Measurements from ENCODE around the gene RAB6B. TPM values are rescaled to one million over a fixed set of nuclear protein-coding genes. Genes with fewer than 3 reads are reported as not detected.

RAB6B gene
- total RNA-seq, 4 donors from 2014 or later, result 1.7 to 16.4 (median 3.4) TPM

- TF ChIP-seq, protein P1, sequence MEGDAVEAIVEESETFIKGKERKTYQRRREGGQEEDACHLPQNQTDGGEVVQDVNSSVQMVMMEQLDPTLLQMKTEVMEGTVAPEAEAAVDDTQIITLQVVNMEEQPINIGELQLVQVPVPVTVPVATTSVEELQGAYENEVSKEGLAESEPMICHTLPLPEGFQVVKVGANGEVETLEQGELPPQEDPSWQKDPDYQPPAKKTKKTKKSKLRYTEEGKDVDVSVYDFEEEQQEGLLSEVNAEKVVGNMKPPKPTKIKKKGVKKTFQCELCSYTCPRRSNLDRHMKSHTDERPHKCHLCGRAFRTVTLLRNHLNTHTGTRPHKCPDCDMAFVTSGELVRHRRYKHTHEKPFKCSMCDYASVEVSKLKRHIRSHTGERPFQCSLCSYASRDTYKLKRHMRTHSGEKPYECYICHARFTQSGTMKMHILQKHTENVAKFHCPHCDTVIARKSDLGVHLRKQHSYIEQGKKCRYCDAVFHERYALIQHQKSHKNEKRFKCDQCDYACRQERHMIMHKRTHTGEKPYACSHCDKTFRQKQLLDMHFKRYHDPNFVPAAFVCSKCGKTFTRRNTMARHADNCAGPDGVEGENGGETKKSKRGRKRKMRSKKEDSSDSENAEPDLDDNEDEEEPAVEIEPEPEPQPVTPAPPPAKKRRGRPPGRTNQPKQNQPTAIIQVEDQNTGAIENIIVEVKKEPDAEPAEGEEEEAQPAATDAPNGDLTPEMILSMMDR (IDR thresholded peaks at IDR 0.05), result no peak
- ATAC-seq (ENCODE audit: low FRiP score), result no peak
- no peak for DNase-seq (ENCODE audit: low spot score)
Observed at GRCh38 chr3:133835418-133835743, 60.3 kb downstream of the RAB6B start.

DNA sequence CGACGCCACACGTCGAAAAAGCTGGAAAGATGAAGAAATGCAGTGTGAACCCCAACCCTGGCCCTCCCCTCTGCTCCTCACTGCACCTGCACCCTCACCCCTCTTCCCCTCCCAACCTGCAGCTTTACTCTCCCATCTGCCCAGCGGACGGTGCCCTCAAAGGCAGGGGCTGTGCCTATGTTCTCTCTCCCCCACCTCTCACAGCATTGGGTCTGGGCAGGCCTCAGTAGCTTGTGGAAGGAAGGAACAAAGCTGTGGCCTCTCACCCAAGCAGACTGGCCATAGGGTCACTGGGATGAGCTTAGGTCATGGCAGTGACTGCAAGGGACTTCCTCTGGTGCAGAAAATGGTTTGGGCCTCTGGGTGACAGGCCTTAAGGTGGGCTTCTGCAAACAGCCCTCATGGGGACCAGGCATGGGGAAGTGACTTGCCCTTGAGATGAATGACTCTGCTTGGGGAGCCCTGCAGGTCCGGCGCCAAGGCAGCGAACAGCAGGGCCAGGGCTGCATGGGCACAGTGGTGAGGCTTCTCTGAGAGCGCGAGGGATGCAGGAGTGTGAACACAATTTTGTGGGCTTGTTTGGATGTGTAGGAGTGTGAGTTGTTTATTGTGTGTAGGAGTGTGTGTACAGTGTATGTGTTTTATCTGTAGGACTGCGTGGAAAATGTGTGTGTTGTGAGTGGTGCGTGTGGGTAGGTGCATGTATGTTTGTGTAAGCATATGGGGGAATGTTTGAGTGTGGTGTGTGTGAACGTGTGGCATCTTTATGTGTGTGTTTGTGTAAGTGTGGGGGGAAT, 60.9 kb downstream of the RAB6B start:
- no peak for DNase-seq (ENCODE audit: low spot score)
- TF ChIP-seq, protein P1 (IDR thresholded peaks at IDR 0.05), result no peak
- no peak for ATAC-seq (ENCODE audit: low FRiP score)

DNA sequence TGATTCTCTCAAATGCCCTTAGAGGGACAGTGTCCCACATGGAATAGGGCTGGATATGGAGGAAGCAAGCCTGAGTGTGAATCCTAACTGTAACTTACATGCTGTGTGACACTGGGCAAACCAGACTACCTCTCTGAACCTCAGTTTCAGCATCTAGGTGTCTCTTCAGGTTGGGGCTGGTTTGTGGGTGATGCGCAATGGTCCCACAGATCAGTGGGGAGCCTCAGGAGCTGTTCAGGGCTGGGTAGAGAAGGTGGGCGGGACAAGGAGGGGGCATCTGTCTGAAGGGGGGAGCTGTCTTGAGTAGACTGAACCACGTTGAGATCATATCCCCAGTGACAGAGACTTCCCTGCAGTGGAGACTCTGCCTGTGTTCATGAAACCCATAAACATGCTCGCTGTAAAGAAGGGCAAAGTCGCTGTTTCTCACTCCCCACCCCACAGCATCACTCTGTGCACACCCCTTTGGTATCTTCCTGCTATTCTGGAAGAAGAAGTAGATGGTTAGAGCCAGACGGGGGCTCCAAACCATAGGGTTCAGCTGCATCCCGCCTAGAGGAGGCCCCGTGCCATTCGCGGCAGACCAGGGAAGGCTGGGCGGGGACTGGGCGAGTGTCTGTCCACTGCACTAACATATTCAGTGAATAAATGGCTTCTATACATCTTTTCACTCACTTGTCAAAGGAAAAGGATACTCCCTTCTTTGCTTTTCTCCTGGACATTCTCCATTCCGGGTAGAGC, 61.6 kb downstream of the RAB6B start:
- DNase-seq (ENCODE audit: low spot score) (no peak), ATAC-seq (ENCODE audit: low FRiP score) (no peak)
- TF ChIP-seq, protein P1 (IDR thresholded peaks at IDR 0.05), result no peak

GRCh38 chr3:133833267-133833666, 62.4 kb downstream of the RAB6B start:
- TF ChIP-seq, protein P1 (IDR thresholded peaks at IDR 0.05), result no peak
- ATAC-seq (ENCODE audit: low FRiP score) (no peak), DNase-seq (ENCODE audit: low spot score) (no peak)

- ATAC-seq (ENCODE audit: low FRiP score), result no peak
- DNase-seq (ENCODE audit: low spot score), result no peak
- TF ChIP-seq, protein P1 (IDR thresholded peaks at IDR 0.05), result no peak
Observed at GRCh38 chr3:133832802-133833144, 62.9 kb downstream of the RAB6B start.

DNA sequence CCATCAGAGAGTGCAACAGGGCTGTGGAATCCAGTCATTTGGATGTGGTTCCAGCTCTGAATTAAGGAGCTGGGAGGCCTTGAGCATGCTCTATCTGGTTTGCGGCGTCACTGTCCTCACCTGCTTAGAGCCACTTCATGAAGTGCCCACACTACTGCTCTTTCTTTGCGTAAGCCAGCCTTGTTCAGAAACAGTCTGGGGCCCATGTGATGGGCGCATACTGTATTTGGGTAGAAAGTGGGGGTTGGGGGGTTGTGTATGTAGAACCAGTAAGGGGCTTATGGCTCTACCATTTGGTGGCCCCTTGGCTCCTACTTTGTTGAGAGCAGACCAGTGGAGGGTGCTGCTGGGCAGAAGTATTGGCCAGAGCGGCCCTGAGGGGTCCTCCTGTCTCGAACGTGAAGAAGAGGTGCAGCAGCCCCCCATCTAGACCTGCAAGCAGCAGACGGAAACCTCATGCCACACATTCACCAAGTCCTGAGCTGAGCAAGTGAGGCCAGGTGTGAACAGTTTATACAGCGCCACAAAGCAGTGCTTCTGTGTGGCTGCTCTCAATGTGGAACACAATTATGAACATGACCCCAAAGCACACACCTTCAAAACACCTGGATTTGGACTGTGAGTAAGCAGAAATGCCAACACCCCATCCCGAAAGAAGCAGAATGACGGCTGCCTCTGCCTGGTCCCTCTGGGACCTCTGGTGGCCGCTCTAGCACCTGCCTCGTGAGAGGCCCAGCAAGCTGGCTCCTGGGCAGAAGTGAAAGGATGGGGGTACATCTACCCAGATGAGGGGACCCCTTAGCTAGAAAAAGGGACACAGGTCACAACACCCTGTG, 63.5 kb downstream of the RAB6B start:
- DNase-seq (ENCODE audit: low spot score), result no peak
- no peak for ATAC-seq (ENCODE audit: low FRiP score)
- TF ChIP-seq, protein P1 (IDR thresholded peaks at IDR 0.05), result no peak

All from omental fat pad (tissue), 4 donors.